H1 (cell line): ENCODE data around the gene ALKBH1. TPM values are rescaled to one million over a fixed set of nuclear protein-coding genes. Genes with fewer than 3 reads are reported as not detected.

Source experiments
- RFX5 ChIP-seq: IDR thresholded peaks from 2 replicates; pipeline ENCODE4 v1.6.1; 2011; ENCODE audit warnings: low read depth, low read length, improper control_type of control experiment, borderline replicate concordance
- SIX5 ChIP-seq: IDR thresholded peaks from 2 replicates; pipeline ENCODE4 v1.6.1; 2011; ENCODE audit warnings: mild to moderate bottlenecking, low read depth, low read length
- polyA plus RNA-seq, 7 experiments: library from polyadenylated mRNA; depleted of rRNA in 3 of 7; stranded (reverse) in 5 of 7; unstranded in 2 of 7; fragments of >200 nt in 5 of 7; fragments of 200-250 nt in 2 of 7; gene quantifications; 1 replicate in 5 of 7; 2 replicates in 1 of 7; 4 replicates in 1 of 7; pipeline versions ENCODE4 v1.2.1 to v1.2.3, GENCODE V29; 2011 to 2013; ENCODE audit warnings: missing spikeins in 2 of 7, mixed read lengths in 2 of 7
- total RNA-seq: library from RNA; stranded (reverse); fragmentation: NEBNext Ultra II Directional; extraction: Animal tissue kit (Norgen Biotek cat#: 25700); gene quantifications from 2 replicates; pipeline ENCODE4 v1.2.1, GENCODE V29; 2021

ALKBH1 gene
- total and polyA plus RNA-seq, 2 of the 8 experiments (the other 6 are each of a cell fraction or from before 2014, with no cell fraction given): 14.3 to 20.0 TPM

DNA sequence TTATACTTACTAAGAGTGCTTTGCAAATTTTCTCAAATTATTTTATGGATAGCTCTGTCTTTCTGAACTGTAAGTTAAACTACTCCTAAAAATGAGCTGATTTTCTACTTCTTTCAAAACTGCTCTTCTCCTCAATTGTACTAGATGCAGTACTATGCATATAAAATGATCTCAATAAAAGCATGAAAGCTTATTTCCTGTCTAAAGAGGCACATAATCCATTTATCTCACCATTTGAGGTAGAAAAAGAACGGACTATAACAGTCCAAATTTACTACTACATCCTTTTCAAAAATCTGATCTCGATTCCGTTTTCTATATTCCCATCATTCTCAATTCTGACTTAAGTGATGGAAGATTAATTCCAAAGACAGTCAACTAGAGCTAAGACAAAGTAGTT is 14.5 kb upstream of the ALKBH1 start (continued):
- TF ChIP-seq SIX5 (no peak), RFX5 (no peak)
